GDM1 (cell line): ENCODE measurements around the gene TNN.
"Not testable (repeated sequence)": the region's sequence is repeated elsewhere in the genome, so short reads cannot be mapped to it uniquely, and the experiment has no call there.

Experiments
- DNase-seq: peaks from one replicate; lab custom pipeline; 2025; lab: John Stamatoyannopoulos, UW

TNN gene

GRCh38 chr1:175072099-175072951 is 4.7 kb downstream of the TNN start:
- peak; percentile 59 for DNase-seq

GRCh38 chr1:175073061-175073460 is 5.4 kb downstream of the TNN start:
- DNase-seq: no peak

- no peak for DNase-seq
These were observed 6.0 kb downstream of the TNN start for GRCh38 chr1:175073633-175074032.

- no peak for DNase-seq
These were observed 8.2 kb downstream of the TNN start for GRCh38 chr1:175075572-175076568.

GRCh38 chr1:175077356-175078030 is 9.9 kb downstream of the TNN start:
- DNase-seq: no peak

GRCh38 chr1:175078629-175079028 is 11.0 kb downstream of the TNN start:
- no peak for DNase-seq

- DNase-seq: no peak
These were observed 11.7 kb downstream of the TNN start for GRCh38 chr1:175079338-175079737.

GRCh38 chr1:175080030-175080429 is 12.4 kb downstream of the TNN start:
- no peak for DNase-seq

GRCh38 chr1:175081983-175082382 is 14.3 kb downstream of the TNN start:
- no peak for DNase-seq

- DNase-seq: no peak
These were observed 20.9 kb downstream of the TNN start for GRCh38 chr1:175088525-175088951.

- no peak for DNase-seq
These were observed 21.6 kb downstream of the TNN start for GRCh38 chr1:175089136-175089718.

- DNase-seq: no peak
These were observed 23.1 kb downstream of the TNN start for GRCh38 chr1:175090780-175091179.

GRCh38 chr1:175094626-175095025 is 27.0 kb downstream of the TNN start:
- no peak for DNase-seq

GRCh38 chr1:175095069-175095468 is 27.4 kb downstream of the TNN start:
- no peak for DNase-seq

- no peak for DNase-seq
These were observed 28.5 kb downstream of the TNN start for GRCh38 chr1:175095978-175096607.

GRCh38 chr1:175097361-175097760 is 29.7 kb downstream of the TNN start:
- no peak for DNase-seq

- no peak for DNase-seq
These were observed 32.3 kb downstream of the TNN start for GRCh38 chr1:175099916-175100315.

- not testable (repeated sequence) for DNase-seq
These were observed 34.5 kb downstream of the TNN start for GRCh38 chr1:175102166-175102565.

GRCh38 chr1:175106536-175106935 is 38.9 kb downstream of the TNN start:
- not testable (repeated sequence) for DNase-seq

- not testable (repeated sequence) for DNase-seq
These were observed 40.7 kb downstream of the TNN start for GRCh38 chr1:175108331-175108820.

- no peak for DNase-seq
These were observed 47.4 kb downstream of the TNN start for GRCh38 chr1:175114996-175115395.
